Measurements from ENCODE around the gene AMY1C. TPM values are rescaled to one million over a fixed set of nuclear protein-coding genes. Genes with fewer than 3 reads are reported as not detected.

The AMY1C gene
- total RNA-seq, 3 donors from 2014 or later (not counting 1 experiment from before 2014, with no cell fraction given): not detected

GRCh38 chr1:103779932-103780331 is 30.2 kb downstream of the AMY1C start:
- no peak for ATAC-seq
- no peak overlapping the region for H3K27ac ChIP-seq (ENCODE audit: low read length)
- Mint-ChIP-seq H3K9me3 (peaks cover 10 to 19% of the 10 kb centered on the region in 2 donors), H3K36me3 (no peaks in the 10 kb centered on the region), H3K4me1 (no peaks in the 10 kb centered on the region), H3K27me3 (ENCODE audit: low read depth in 2 of 2) (no peaks in the 10 kb centered on the region), H3K27ac (no peak overlapping the region), H3K4me3 (no peak overlapping the region)
- H3K4me1 ChIP-seq (ENCODE audit: control insufficient read depth, insufficient read depth, low read length): no peaks in the 10 kb centered on the region
- no peaks in the 10 kb centered on the region for H3K9me3 ChIP-seq (ENCODE audit: control insufficient read depth, insufficient read depth, low read length)
- intact Hi-C loops (cut with micrococcal nuclease): no loop called here
- no peaks in the 10 kb centered on the region for H3K27me3 ChIP-seq (ENCODE audit: control insufficient read depth, insufficient read depth, low read length)
- no peak for DNase-seq
- no peaks in the 10 kb centered on the region for H3K36me3 ChIP-seq (ENCODE audit: control insufficient read depth, insufficient read depth, low read length)
- H3K4me3 ChIP-seq (ENCODE audit: low read length): no peak overlapping the region
- TF ChIP-seq CTCF (IDR thresholded peaks at IDR 0.05): no peak

- 61% methylated on average over 2 of the region's 4 CpGs for WGBS (ENCODE audit: insufficient coverage)
Measured at GRCh38 chr1:103783944-103784377, 34.3 kb downstream of the AMY1C start.

DNA sequence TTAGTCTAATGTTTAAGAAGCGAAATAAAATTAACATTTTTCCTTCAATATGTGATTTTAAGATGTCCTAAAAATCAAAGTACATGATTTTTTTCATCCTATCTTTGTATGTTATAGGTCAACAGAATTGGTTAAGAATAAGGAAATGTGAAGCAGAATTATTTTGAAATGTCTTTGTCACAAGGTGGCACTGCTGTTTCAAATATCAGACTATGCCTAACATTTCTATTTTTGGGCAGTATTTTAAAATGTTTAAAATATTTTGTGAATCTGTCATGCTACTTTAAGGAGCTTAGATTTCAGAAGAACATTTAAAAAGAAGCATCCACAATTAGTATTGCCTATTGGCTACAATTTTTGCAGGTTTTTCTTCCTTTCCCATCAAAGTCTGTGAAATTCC is 38.7 kb downstream of the AMY1C start:
- Mint-ChIP-seq H3K4me3 (no peak overlapping the region), H3K27me3 (ENCODE audit: low read depth in 2 of 2) (no peaks in the 10 kb centered on the region), H3K27ac (no peak overlapping the region), H3K9me3 (peaks cover 2 to 5% of the 10 kb centered on the region in 2 donors), H3K4me1 (no peaks in the 10 kb centered on the region), H3K36me3 (no peaks in the 10 kb centered on the region)
- Histone ChIP-seq H3K9me3 (ENCODE audit: control insufficient read depth, insufficient read depth, low read length) (no peaks in the 10 kb centered on the region), H3K4me3 (ENCODE audit: low read length) (no peak overlapping the region), H3K36me3 (ENCODE audit: control insufficient read depth, insufficient read depth, low read length) (no peaks in the 10 kb centered on the region), H3K27ac (ENCODE audit: low read length) (no peak overlapping the region), H3K27me3 (ENCODE audit: control insufficient read depth, insufficient read depth, low read length) (no peaks in the 10 kb centered on the region), H3K4me1 (ENCODE audit: control insufficient read depth, insufficient read depth, low read length) (no peaks in the 10 kb centered on the region)
- ATAC-seq (no peak), DNase-seq (no peak)
- no CpG with 5 or more reads among the region's 1 CpG for WGBS (ENCODE audit: insufficient coverage)
- intact Hi-C loops (cut with micrococcal nuclease): loop anchor here (5.0 kb wide), 1 partner anchor 344 kb away; no protein-coding TSS in a partner anchor
- no peak for TF ChIP-seq CTCF (IDR thresholded peaks at IDR 0.05)

More at GRCh38 chr1:103783944-103784377, 34.3 kb downstream of the AMY1C start:
- no peaks in the 10 kb centered on the region for H3K9me3 ChIP-seq (ENCODE audit: control insufficient read depth, insufficient read depth, low read length)
- DNase-seq: no peak
- Mint-ChIP-seq H3K4me3 (no peak overlapping the region), H3K4me1 (no peaks in the 10 kb centered on the region), H3K9me3 (peaks cover 9 to 15% of the 10 kb centered on the region in 2 donors), H3K36me3 (no peaks in the 10 kb centered on the region), H3K27me3 (ENCODE audit: low read depth in 2 of 2) (no peaks in the 10 kb centered on the region), H3K27ac (no peak overlapping the region)
- TF ChIP-seq CTCF (IDR thresholded peaks at IDR 0.05): no peak
- no peaks in the 10 kb centered on the region for H3K36me3 ChIP-seq (ENCODE audit: control insufficient read depth, insufficient read depth, low read length)
- intact Hi-C loops (cut with micrococcal nuclease): no loop called here
- no peak overlapping the region for H3K4me3 ChIP-seq (ENCODE audit: low read length)
- no peaks in the 10 kb centered on the region for H3K4me1 ChIP-seq (ENCODE audit: control insufficient read depth, insufficient read depth, low read length)
- H3K27me3 ChIP-seq (ENCODE audit: control insufficient read depth, insufficient read depth, low read length): no peaks in the 10 kb centered on the region
- ATAC-seq: no peak
- no peak overlapping the region for H3K27ac ChIP-seq (ENCODE audit: low read length)

- no peak overlapping the region for H3K4me3 Mint-ChIP-seq
- no peak overlapping the region for H3K27ac ChIP-seq (ENCODE audit: low read length)
- no peaks in the 10 kb centered on the region for H3K27me3 ChIP-seq (ENCODE audit: control insufficient read depth, insufficient read depth, low read length)
- H3K9me3 Mint-ChIP-seq: peaks cover 4 to 7% of the 10 kb centered on the region in 2 donors
- no peak overlapping the region for H3K4me3 ChIP-seq (ENCODE audit: low read length)
- ATAC-seq: no peak
- no peaks in the 10 kb centered on the region for H3K36me3 Mint-ChIP-seq
- no peaks in the 10 kb centered on the region for H3K4me1 ChIP-seq (ENCODE audit: control insufficient read depth, insufficient read depth, low read length)
- H3K36me3 ChIP-seq (ENCODE audit: control insufficient read depth, insufficient read depth, low read length): no peaks in the 10 kb centered on the region
- H3K27me3 Mint-ChIP-seq (ENCODE audit: low read depth in 2 of 2): no peaks in the 10 kb centered on the region
- no peak overlapping the region for H3K27ac Mint-ChIP-seq
- intact Hi-C loops (cut with micrococcal nuclease): no loop called here
- H3K9me3 ChIP-seq (ENCODE audit: control insufficient read depth, insufficient read depth, low read length): no peaks in the 10 kb centered on the region
- no peak for TF ChIP-seq CTCF (IDR thresholded peaks at IDR 0.05)
- 95% methylated on average over 2 of the region's 2 CpGs for WGBS (ENCODE audit: insufficient coverage)
- DNase-seq: no peak
- no peaks in the 10 kb centered on the region for H3K4me1 Mint-ChIP-seq
Measured at GRCh38 chr1:103790172-103790571, 40.5 kb downstream of the AMY1C start.

All from natural killer cell (primary cell).